Measurements from ENCODE around the gene CNIH4.
"Not testable (repeated sequence)": the region's sequence is repeated elsewhere in the genome, so short reads cannot be mapped to it uniquely, and the experiment has no call there.

The CNIH4 gene

DNA sequence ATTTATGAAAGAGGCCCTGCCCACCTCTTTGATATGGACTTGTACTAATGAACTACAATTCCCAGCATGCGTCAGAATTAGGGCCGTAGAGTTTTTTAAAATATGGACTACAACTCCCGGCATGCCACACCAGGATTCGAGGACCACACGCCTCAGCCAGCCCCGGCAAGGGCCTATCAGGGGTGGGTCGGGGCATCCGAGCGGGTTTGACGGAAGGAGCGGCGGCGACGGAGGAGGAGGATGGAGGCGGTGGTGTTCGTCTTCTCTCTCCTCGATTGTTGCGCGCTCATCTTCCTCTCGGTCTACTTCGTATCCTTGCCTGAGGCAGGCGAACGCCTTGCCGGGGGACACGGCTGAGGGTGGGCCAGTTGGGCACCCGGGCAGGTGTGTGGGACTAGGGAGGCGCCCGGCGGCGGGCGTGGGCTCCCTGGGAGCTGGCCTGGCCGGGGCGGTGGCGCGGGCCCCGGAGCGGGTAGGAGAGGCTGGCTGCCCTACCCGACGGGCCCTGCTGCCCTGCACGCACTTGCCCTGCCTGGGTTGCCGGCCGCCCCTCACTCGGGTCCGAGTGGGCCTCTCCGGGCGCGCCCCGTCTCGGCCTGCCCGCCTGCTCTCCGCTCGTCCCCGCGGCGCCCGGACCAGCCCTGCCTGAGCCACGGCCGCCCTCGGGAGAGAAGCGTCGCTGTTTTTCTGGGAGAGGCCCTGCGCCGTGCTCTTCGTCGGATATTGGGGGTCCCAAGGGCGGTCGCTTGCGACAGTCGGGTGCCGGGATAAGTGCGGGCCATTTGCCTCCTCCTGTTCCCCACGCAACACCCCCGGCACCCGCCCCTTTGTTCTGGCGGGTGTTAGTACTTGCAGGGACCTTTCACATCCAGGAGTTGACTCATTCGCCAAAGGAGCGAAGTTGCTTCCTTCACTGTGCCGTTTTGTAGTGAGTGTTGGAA, at the start of gene CNIH4:
TSS of gene CNIH4 (plus strand) at position 195 of the 941 bp plus-strand sequence. CDS start at position 241, 46 bp downstream.
- peak; percentile 94 for DNase-seq

DNA sequence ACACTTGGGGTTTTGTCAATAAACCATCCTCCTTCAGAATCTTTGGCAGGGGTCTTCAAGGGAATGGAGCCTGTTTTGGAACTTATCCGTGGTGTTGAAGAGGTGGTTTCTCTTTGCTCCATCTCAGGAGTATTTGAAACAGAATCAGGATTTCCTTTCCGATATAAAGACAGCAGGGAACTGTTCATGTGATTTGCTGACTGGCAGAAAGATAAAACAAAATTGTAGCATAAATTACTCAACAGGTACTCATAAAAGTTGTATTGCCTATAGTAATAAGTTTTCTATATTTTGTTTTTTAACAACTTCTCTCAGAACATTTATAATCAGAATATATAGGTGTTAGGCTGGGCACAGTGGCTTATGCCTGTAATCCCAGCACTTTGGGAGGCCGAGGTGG, 48.6 kb upstream of the CNIH4 start:
- no peak for DNase-seq

DNA sequence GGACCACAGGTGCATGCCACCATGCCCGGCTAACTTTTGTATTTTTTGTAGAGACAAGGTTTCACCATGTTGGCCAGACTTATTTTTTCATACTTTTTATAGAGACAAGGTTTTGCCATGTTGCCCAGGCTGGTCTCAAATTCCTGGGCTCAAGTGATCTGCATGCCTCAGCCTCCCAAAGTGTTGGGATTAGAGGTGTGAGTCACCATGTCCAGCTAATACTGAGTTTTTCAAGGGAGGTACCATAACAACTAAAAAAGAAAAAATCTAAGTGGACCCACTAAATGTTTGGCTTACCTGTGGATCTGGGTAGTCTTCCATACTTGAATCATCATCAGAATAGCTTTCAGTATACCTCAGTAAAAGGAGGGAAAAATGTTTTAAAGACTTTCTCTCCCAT, 45.2 kb upstream of the CNIH4 start:
- not testable (repeated sequence) for DNase-seq

GRCh38 chr1:224312025-224312424, 44.7 kb upstream of the CNIH4 start:
- DNase-seq, result no peak

- DNase-seq, result no peak
Observed at GRCh38 chr1:224317383-224318045, 39.2 kb upstream of the CNIH4 start.

DNA sequence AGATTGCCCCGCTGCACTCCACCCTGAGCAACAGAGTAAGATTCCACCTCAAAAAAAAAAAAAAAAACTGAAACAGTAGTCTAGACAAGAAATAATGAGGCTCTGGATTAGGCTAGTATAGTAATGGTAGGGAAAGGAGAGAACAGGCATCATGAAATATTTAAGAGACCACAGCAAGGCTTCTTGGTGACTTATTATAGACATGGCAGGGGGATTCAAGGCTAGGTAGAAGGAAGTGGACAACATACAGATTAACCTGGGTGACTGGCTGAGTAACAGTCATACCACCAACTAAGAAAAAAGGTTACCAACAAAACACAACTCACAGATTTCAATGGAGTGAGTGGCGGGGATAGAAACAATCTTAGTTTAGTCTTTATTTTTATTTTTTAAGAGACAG, 35.0 kb upstream of the CNIH4 start:
- DNase-seq, result no peak

DNA sequence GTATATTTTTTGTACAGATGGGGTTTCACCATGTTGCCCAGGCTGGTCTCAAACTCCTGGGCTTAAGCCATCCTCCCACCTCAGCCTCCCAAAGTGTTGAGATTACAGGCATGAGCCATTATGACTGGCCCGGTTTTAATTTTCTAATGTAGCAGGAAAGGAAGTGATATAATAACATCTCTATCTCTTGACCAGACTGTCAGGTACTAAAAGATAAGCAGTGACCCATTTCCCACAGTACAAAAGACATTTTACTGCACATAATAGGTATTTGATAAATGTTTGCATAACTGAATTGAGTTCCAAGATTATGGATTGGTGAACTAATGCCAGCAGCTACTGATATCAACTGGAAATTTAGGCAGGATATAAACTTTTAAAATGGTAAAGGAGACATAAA, 30.7 kb upstream of the CNIH4 start:
- DNase-seq, result no peak

GRCh38 chr1:224328644-224329043, 28.0 kb upstream of the CNIH4 start:
- no peak for DNase-seq

- no peak for DNase-seq
Observed at GRCh38 chr1:224329484-224329841, 27.2 kb upstream of the CNIH4 start.

DNA sequence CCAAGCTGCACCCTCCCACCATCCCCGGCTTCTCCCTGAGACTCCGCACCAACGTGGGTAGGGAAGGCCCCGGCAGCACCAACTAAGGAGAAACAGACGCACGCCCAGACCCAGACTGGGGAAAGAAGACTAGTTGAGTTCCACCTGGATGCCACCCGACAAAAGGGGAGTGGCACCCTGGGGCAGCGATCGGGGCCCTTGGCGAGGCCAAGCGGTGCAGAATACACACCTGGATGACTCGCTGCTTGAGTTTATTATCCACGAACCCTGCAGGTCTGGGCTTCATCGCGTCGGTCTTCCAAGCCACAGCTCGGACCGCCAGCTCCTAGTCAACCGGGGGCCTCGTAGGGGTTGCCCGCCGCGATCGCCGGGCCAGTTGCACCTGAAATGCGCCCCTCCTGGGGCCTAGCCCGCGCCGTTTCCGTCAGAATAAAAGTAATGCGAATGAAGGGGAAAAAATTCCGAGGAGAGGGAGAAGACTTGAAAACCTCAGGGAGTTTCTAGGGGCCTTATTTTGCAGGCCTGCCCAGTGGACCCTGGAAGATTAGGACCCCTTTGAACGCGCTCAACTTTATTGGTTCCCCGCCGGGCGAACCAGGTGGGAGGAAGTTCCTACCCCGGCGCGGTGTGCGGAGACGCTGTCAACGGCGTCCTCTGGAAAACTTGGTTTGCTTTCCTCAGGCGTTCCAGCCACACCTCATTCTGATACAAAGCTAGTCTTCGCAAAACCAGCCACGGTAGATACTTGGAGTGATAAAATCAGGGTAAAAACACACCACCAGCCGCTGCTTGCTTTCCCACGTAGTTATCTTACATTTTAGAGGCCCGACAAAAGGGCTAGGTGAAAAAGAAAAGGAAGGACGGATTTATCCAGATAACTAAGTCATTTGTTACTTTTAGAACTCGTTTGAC, 26.6 kb upstream of the CNIH4 start, which contains the start of gene NVL:
TSS of gene NVL (minus strand) at position 331 of the 912 bp plus-strand sequence. CDS start at position 286, 45 bp downstream.
- DNase-seq, result peak; percentile 92

GRCh38 chr1:224331326-224331725, 25.4 kb upstream of the CNIH4 start:
- no peak for DNase-seq

- no peak for DNase-seq
Observed at GRCh38 chr1:224331824-224332223, 24.9 kb upstream of the CNIH4 start.

DNA sequence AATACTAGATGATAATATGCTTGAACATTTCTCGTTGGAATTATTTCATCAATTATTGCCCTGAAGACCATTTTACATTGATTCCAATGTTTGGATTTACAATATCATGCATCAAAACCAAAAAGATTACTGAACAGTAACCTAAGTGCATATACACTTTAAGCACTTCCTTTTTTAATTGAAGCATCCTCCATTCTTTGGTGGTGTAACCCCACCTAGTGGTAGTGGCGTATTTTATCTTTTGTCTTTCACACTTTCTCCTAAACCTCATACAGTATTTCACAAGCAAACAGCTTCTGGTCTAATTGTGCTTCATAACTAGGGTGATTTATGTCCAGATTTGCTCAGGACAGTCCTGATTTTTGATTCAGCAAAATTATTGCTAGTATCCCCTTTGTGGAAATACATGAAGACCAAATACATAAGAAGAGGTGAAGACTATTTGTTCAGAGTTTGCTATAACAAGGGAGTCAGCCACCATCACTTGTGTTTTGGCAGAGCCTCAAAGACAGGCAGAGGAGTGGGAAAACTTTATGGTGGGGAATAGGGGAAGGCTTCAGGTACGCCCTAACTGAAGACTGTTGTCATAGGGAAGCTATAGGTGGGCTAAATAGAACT, 23.3 kb upstream of the CNIH4 start:
- no peak for DNase-seq

DNA sequence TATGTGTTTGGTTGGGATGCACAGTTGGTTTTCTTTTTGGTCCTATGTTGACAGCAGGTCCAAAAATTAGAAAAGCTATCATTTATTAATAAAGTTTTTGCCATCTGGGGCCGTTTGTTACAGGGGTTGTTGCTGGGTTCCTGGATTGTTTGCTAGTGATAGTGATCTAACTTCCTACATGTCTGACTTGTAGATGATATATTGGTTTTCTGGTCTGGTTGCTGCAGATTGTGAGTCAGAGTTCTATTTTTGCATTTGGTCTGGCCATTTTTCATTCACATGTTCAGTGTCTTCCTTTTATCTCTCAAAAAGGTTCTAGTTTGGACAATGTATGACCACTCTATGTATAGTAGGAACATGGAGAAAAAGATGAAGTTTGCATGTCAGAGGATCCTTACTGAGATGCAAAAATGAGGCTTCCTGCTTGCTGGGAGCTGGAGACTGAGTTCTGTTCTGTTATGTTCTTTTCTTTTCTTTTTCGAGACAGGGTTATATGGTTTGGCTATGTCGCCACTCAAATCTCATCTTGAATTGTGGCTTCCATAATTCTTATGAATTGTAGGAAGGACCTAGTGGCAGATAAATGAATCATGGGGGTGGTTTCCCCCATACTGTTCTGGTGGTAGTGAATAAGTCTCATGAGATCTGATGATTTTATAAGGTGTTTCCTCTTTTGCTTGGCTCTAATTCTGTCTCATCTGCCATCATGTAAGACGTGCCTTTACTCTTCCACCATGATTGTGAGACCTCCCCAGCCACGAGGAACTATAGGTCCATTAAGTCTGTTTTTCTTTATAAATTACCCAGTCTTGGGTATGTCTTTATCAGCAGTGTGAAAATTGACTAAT, 22.5 kb upstream of the CNIH4 start:
- no peak for DNase-seq

- no peak for DNase-seq
Observed at GRCh38 chr1:224338150-224338838, 18.4 kb upstream of the CNIH4 start.

GRCh38 chr1:224339442-224340033, 17.1 kb upstream of the CNIH4 start:
- DNase-seq, result no peak

DNA sequence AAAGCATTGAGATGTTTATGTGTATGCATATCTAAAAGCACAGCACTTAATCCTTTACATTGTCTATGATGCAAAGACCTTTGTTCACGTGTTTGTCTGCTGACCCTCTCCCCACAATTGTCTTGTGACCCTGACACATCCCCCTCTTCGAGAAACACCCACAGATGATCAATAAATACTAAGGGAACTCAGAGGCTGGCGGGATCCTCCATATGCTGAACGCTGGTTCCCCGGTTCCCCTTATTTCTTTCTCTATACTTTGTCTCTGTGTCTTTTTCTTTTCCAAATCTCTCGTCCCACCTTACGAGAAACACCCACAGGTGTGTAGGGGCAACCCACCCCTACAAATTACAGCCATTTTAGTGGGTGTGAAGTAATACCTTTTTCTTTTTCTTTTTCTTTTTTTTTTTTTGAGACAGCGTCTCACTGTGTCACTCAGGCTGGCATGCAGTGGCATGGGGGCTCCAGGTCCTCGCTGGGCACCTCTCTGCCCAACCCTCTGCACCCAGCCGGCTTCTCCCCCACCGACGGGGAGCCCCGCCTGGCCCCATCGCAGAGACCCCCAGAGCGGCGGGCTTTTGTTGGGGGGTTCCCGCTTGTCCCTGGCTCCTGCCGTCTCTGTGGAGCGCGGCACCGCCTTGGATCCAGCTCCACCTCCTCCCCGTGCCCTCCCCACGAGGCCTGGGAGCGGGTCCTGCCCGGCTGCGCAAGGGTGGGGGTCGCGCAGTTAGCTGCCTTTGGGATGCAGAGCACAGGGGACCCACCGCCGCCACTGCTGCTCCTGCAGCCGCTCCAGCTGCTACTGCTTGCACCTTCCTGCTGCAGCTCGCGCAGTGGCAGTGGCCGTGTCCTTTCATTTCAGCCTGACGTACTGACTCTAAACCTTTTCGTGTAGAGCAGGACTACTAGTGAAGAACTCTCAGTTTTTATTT, 16.0 kb upstream of the CNIH4 start:
- DNase-seq, result not testable (repeated sequence)

- DNase-seq, result no peak
Observed at GRCh38 chr1:224343679-224344078, 13.0 kb upstream of the CNIH4 start.

DNA sequence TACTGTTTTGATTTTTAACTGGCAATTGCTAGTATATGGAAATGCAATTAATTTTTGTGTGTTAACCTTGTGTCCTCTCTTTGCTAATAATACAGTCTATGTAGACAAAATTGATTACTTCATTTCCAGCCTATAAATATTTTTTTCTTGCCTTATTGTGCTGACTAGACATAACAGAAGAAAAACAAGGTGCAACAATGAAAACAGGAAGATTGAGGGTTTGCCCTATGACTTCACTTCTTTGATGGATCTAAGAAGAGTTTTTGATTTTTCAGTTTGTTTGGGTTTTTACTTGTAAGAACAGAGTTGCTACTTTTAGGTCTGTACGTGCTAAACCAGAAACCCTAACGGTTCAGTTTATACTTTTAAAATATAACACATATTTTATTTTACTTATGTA, 8.5 kb upstream of the CNIH4 start:
- no peak for DNase-seq

Measured in right hindlimb (tissue), 1 donor.